ENCODE measurements around the gene TNPO1. TPM values are rescaled to one million over a fixed set of nuclear protein-coding genes. Genes with fewer than 3 reads are reported as not detected.

TNPO1 gene
- total and polyA plus RNA-seq, 2 donors (not counting 1 experiment from before 2014, with no cell fraction given), result 93.7 to 226 TPM

DNA sequence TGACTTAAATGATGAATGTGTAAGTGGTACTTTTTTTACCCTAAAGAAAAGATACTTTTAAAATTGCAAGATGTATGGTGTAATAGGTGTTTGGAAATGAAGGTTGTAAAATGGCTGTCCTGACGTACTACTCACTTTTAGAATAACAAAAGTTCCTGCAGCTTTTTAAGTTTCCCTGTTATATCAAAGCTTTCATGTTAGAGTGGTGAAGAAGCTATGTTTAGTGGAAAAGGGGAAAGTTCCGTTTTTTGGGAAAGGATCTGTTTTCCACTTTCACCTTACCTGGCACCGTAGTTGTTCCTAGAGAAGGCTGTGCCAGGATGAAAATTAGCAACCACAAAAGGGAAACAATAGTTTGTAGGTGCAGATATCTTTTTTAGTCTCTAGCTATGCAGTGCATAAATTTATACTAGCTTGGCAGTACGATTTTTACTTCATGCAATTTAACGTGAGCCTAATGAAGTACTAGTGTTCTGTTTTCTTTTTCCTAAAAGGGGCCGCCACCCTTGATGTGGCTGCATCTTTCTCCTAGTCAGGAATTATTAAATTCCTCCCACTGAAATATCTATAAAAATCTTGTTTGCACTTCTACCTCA is 1.3 kb downstream of the TNPO1 start:
- Histone ChIP-seq H3K4me2 (ENCODE audit: extremely low read depth, insufficient read depth, low read length) (peak overlapping the region; percentile 57), H3K9me3 (ENCODE audit: control insufficient read depth, insufficient read depth, low read depth, low read length) (no peaks in the 10 kb centered on the region), H3K79me2 (ENCODE audit: control insufficient read depth, insufficient read depth, low read length) (peaks cover 54% of the 10 kb centered on the region), H3K9ac (ENCODE audit: insufficient read depth, low read length) (peak overlapping the region; percentile 99), H3K36me3 (ENCODE audit: control insufficient read depth, insufficient read depth, low read length) (no peaks in the 10 kb centered on the region), H2AFZ (ENCODE audit: low read length) (no peak overlapping the region), H3K27ac (ENCODE audit: insufficient read depth, low read length) (peak overlapping the region; percentile 92), H3K27me3 (ENCODE audit: control insufficient read depth, insufficient read depth, low read length) (no peaks in the 10 kb centered on the region), H4K20me1 (ENCODE audit: control insufficient read depth, extremely low read depth, insufficient read depth, low read length) (no peaks in the 10 kb centered on the region), H3K4me3 (replicated peaks in 1 of 4; ENCODE audit: control extremely low read depth in 1 of 4, insufficient read depth in 1 of 4, low read depth in 3 of 4, low read length in 4 of 4) (peak overlapping the region; percentile 70 to 99 (median 82)), H3K4me1 (ENCODE audit: control insufficient read depth, extremely low read depth, insufficient read depth, low read length) (peaks cover 4% of the 10 kb centered on the region)
- peak in 1 of 2 donors; percentile 2 for DNase-seq (ENCODE audit: low read depth in 2 of 2)
- TF ChIP-seq, protein P1, sequence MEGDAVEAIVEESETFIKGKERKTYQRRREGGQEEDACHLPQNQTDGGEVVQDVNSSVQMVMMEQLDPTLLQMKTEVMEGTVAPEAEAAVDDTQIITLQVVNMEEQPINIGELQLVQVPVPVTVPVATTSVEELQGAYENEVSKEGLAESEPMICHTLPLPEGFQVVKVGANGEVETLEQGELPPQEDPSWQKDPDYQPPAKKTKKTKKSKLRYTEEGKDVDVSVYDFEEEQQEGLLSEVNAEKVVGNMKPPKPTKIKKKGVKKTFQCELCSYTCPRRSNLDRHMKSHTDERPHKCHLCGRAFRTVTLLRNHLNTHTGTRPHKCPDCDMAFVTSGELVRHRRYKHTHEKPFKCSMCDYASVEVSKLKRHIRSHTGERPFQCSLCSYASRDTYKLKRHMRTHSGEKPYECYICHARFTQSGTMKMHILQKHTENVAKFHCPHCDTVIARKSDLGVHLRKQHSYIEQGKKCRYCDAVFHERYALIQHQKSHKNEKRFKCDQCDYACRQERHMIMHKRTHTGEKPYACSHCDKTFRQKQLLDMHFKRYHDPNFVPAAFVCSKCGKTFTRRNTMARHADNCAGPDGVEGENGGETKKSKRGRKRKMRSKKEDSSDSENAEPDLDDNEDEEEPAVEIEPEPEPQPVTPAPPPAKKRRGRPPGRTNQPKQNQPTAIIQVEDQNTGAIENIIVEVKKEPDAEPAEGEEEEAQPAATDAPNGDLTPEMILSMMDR (conservative IDR thresholded peaks at IDR 0.05 in 1 of 2, IDR thresholded peaks at IDR 0.05 in 1 of 2; ENCODE audit: low read depth in 1 of 2, low read length in 2 of 2), result no peak

DNA sequence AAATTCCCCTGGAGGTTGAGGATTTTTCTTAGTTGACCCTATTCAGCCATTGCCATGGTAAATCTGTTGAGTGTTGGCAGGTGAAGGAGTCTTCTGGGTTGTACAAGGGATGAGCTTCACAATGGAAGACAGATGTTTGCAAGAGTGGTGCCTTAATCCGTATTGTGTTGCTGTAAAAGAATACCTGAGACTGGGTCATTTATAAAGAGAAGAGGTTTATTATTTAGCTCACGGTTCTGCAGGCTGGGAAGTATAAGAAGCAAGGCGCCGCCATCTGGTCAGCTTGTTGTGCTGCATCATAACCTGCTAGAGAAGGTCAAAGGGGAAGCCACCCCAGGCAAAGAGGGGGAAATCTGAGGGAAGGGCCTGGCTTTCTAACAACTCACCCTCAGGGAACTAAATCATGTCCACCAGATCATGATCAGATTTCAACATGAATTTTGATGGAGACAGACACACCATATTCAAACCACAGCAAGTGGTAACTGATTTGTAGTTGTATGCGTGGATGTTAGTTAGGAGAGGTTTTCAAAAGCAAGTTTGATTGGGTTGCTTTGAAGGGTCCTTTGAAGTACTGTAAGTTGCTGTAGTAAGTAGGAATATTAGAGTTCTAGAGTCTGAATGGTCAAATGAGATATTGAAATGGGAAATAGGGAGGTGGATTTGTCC is 2.5 kb downstream of the TNPO1 start:
- H3K27ac ChIP-seq (ENCODE audit: insufficient read depth, low read length), result peak overlapping the region; percentile 4
- no peak overlapping the region for H2AFZ ChIP-seq (ENCODE audit: low read length)
- no peaks in the 10 kb centered on the region for H3K36me3 ChIP-seq (ENCODE audit: control insufficient read depth, insufficient read depth, low read length)
- no peak overlapping the region for H3K9ac ChIP-seq (ENCODE audit: insufficient read depth, low read length)
- H3K27me3 ChIP-seq (ENCODE audit: control insufficient read depth, insufficient read depth, low read length), result no peaks in the 10 kb centered on the region
- no peaks in the 10 kb centered on the region for H4K20me1 ChIP-seq (ENCODE audit: control insufficient read depth, extremely low read depth, insufficient read depth, low read length)
- DNase-seq (ENCODE audit: low read depth in 2 of 2), result peak; percentile 47 to 73
- H3K79me2 ChIP-seq (ENCODE audit: control insufficient read depth, insufficient read depth, low read length), result peaks cover 65% of the 10 kb centered on the region
- H3K4me2 ChIP-seq (ENCODE audit: extremely low read depth, insufficient read depth, low read length), result peak overlapping the region; percentile 57
- peak overlapping the region in 3 of 4 experiments; percentile 70 to 99 (median 78) for H3K4me3 ChIP-seq (replicated peaks in 1 of 4; ENCODE audit: control extremely low read depth in 1 of 4, insufficient read depth in 1 of 4, low read depth in 3 of 4, low read length in 4 of 4)
- no peaks in the 10 kb centered on the region for H3K9me3 ChIP-seq (ENCODE audit: control insufficient read depth, insufficient read depth, low read depth, low read length)
- TF ChIP-seq, protein P1 (conservative IDR thresholded peaks at IDR 0.05 in 1 of 2, IDR thresholded peaks at IDR 0.05 in 1 of 2; ENCODE audit: low read depth in 1 of 2, low read length in 2 of 2), result peak; percentile 65 to 90
- no peak for TF ChIP-seq EZH2 (IDR thresholded peaks at IDR 0.05; ENCODE audit: low read length, missing control alignments)
- H3K4me1 ChIP-seq (ENCODE audit: control insufficient read depth, extremely low read depth, insufficient read depth, low read length), result peaks cover 4% of the 10 kb centered on the region

DNA sequence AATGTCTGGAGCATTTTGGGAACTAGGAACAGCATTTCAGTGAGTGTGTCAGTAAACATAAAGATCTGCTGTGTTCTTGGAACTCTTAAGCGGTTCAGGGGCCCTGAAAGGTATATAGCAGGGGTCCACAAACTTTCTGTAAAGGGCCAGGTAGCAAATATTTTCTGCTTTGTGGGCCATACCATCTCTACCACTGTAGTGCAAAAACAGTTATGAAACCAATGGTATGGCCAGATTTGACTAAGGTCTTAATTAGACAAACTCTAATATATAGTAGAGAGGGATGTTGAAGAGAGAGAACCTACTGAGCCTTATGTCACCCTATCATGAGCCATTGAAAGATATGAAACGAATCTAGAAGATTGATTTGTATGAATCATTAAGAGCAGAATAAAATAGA is 5.3 kb downstream of the TNPO1 start:
- Histone ChIP-seq H3K79me2 (ENCODE audit: control insufficient read depth, insufficient read depth, low read length) (peaks cover 86% of the 10 kb centered on the region), H3K36me3 (ENCODE audit: control insufficient read depth, insufficient read depth, low read length) (no peaks in the 10 kb centered on the region), H3K4me2 (ENCODE audit: extremely low read depth, insufficient read depth, low read length) (peak overlapping the region; percentile 32), H3K4me3 (replicated peaks in 1 of 4; ENCODE audit: control extremely low read depth in 1 of 4, insufficient read depth in 1 of 4, low read depth in 3 of 4, low read length in 4 of 4) (no peak overlapping the region), H3K27me3 (ENCODE audit: control insufficient read depth, insufficient read depth, low read length) (no peaks in the 10 kb centered on the region), H4K20me1 (ENCODE audit: control insufficient read depth, extremely low read depth, insufficient read depth, low read length) (no peaks in the 10 kb centered on the region), H3K27ac (ENCODE audit: insufficient read depth, low read length) (no peak overlapping the region), H2AFZ (ENCODE audit: low read length) (no peak overlapping the region), H3K4me1 (ENCODE audit: control insufficient read depth, extremely low read depth, insufficient read depth, low read length) (peaks cover 4% of the 10 kb centered on the region), H3K9ac (ENCODE audit: insufficient read depth, low read length) (no peak overlapping the region), H3K9me3 (ENCODE audit: control insufficient read depth, insufficient read depth, low read depth, low read length) (no peaks in the 10 kb centered on the region)
- TF ChIP-seq, protein P1 (conservative IDR thresholded peaks at IDR 0.05 in 1 of 2, IDR thresholded peaks at IDR 0.05 in 1 of 2; ENCODE audit: low read depth in 1 of 2, low read length in 2 of 2), result no peak
- no peak for TF ChIP-seq EZH2 (IDR thresholded peaks at IDR 0.05; ENCODE audit: low read length, missing control alignments)
- no peak for DNase-seq (ENCODE audit: low read depth in 2 of 2)
